ENCODE measurements around the gene SRI. TPM values are rescaled to one million over a fixed set of nuclear protein-coding genes. Genes with fewer than 3 reads are reported as not detected.
"Not testable (repeated sequence)": the region's sequence is repeated elsewhere in the genome, so short reads cannot be mapped to it uniquely, and the experiment has no call there.

Gene SRI
- polyA plus RNA-seq, 4 donors: 131 to 182 (median 139) TPM

DNA sequence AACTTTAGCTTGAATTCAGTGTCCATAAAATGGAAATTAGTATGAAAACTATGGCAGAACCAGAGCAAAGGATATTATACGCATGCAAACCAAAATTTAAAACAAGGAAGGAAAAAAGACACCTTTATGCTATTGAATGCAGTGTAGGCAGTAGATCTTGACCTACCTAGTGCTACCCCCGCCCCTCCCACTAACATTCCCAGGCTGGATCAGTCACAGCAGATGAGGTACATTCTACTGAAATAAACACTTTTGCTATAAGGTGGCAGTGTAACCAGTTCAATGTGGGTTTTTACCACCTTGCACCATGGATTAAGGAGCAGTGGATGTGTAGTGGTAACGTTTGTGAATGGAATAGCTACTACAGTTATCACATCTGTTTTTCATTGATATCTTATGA, 27.9 kb downstream of the SRI start:
- DNase-seq (ENCODE audit: low read depth in 4 of 4, low spot score in 2 of 4): no peak

DNA sequence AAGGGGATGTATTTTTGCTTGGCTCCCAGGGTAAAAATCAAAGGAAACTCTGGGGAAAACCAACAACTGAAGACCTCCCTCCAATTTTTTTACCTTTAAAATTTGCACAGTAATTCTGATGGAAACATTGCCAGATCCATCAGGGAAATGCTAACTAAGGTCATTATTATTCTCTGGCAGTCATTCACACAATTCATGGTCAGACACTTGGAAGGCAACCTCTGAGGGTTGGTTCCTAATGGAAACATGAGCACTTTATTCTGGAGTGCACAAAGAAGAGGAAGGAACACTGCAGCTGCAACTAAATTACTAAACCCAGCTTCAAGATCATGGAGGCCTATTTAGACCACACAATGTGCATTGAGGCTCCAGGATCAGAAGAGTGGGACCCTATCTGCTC, 34.2 kb downstream of the SRI start:
- no peak for DNase-seq (ENCODE audit: low read depth in 4 of 4, low spot score in 2 of 4)

DNA sequence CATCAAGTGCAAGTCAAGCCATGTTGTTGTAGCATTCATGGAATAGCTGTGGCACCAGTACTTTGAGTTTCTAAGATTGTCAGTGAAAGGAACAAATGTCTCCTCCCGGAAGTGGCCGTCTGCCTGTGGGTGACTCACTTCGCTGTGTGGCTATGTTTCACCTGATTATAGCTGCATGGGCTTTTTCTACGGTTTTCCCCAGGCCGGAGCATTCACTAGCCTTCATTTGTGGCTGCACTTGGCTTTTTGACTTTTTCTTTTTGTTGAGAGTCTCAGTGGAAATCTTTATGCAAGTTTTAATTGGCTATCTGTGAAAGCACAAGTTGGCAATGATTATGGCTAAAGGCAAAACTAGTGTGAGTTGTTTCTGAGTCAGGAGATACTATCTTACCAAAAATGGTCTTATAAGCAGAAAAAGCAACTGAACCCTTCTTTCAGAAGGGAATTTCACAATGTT, 35.0 kb downstream of the SRI start:
- DNase-seq (ENCODE audit: low read depth in 4 of 4, low spot score in 2 of 4): no peak

DNA sequence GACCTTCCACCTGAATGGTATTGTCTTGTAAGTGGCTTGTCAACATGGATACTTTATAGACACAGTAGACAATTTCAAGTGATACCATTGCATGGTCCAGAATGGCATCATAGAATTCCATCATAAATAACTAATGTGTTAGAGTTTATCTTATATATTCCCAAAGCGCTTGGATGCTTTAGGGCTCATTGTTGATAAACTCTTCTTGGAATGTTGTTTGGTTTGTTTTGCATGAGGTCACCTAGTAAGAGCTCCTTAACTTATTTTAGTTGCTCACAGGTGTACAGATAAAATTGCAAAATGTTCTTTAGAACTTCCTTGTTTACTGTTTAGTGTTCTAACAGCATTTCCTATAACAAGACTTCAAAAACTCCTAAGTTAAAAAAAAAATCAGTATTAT, 36.8 kb downstream of the SRI start:
- no peak for DNase-seq (ENCODE audit: low read depth in 4 of 4, low spot score in 2 of 4)

DNA sequence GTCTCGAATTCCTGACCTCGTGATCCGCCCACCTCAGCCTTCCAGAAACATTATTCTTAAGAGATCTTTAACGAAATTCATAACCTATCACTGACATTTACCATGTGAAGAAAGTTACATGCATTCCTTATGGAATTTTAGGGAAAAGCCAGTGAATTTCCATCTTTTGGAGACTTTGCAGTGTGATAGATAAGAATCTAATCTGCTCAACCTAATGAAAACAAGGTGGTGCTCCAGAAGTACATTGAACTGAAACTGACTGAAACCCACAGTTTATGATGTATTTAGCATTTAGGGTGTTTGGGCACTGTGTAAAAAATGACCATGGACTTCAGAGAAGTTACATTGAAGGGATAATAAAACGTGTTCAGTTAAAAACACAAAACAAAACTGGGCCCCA, 43.6 kb downstream of the SRI start:
- no peak for DNase-seq (ENCODE audit: low read depth in 4 of 4, low spot score in 2 of 4)

DNA sequence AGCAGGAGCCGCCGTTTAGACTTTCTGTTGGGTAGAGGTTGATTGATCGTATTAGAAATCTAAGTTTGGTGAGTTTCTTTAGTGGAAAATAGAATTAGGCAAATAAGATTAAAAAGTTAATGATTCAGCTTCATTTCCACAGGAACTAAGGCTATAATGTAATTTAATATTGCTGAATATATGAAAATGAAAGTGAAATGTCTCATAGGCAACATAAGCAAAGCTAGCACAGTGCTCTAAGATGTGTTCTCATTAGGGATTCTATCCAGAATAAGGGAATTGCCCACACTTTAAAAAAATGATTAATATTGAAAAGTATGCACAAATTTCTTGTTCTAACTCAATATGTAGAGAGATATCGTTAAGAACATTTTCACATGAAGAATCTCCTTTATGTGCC, 47.0 kb downstream of the SRI start:
- no peak for DNase-seq (ENCODE audit: low read depth in 4 of 4, low spot score in 2 of 4)

GRCh38 chr7:88169717-88170320, 50.0 kb downstream of the SRI start:
- peak in 2 of 4 donors; percentile 6 to 12 for DNase-seq (ENCODE audit: low read depth in 4 of 4, low spot score in 2 of 4)

DNA sequence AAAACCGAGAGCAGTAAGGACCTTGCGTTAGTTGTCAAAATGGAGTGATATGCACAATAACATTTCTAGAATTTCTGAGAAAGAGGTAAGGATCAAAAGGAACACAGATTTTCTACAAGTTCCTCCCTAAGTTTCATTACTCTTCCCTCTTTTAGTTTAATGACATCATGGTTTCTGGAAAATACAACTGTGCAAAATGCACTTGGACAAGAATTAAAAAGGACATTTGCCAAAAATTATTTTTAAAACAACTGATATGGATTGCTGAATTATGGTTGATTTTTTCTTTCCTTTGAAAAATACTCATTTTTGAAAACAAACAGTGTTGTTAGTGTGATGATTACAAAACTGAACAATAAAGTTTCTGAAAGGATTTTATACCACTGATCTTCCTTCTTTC, 52.1 kb downstream of the SRI start:
- DNase-seq (ENCODE audit: low read depth in 4 of 4, low spot score in 2 of 4): no peak

GRCh38 chr7:88167223-88167622, 52.6 kb downstream of the SRI start:
- DNase-seq (ENCODE audit: low read depth in 4 of 4, low spot score in 2 of 4): no peak

DNA sequence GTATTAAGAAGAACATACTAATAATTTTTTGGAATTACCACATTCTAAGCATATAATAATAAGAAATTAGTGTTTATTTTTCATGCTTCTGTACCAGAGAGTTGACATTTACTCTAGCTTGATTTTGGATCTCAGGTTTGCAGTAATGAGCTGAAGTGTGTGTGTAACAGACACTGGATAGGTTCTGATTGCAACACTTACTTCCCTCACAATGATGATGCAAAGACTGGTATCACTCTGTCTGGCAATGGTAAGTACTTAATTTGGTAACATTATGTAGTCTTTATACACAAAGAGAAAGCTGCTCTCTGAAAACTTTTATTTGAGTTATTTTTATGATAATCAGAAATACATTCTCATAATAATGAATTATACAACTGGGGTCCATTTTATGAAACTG, 54.1 kb downstream of the SRI start:
- no peak for DNase-seq (ENCODE audit: low read depth in 4 of 4, low spot score in 2 of 4)

DNA sequence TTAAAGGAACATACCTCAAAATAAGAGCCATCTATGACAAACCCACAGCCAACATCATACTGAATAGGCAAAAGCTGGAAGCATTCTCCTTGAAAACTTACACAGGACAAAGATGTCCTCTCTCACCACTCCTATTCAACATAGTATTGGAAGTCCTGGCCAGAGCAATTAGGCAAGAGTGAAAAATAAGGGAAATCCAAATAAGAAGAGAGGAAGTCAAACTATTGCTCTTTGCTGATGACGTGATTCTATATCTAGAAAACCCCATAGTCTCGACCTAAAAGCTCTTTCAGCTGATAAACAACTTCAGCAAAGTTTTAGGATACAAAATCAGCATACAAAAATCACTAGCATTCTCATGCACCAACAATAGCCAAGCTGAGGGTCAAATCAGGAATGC, 60.1 kb downstream of the SRI start:
- not testable (repeated sequence) for DNase-seq (ENCODE audit: low read depth in 4 of 4, low spot score in 2 of 4)

DNA sequence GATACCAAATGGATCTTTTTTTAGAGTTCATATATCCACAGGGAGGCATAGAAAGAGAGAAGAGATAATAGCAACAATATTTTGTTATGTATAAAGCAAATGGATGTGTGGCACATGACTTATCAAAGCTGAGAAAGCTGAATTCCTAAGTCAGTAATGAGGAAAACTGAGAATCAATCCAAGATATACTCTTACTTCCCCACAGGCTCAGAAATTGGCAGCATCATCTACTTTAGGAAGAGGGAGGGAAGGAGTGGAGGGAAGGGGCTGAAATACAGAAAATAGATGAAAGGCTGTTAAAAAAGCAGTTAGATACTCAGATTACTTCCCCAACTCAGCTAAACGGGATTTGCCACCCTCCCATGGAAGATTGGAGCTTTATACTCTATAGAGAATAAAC, 63.5 kb downstream of the SRI start:
- DNase-seq (ENCODE audit: low read depth in 4 of 4, low spot score in 2 of 4): no peak

DNA sequence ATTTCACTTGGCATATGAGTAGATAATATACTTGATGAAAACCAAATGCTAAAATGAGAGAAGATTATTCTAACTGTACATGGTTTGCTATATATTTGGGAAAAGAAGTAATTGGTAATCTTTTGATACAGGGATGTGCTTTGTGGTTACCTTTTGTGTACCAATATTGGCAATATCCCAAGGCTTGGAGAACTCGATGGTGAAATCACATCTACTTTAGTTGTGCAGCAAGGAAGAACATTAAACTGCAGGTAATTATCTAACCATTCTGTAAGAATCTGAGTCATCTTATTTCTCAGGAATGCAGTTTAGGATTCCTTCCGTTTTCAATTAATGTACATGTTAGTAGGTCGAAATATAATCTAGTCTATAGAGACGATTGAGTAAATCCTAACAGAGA, 64.1 kb downstream of the SRI start:
- no peak for DNase-seq (ENCODE audit: low read depth in 4 of 4, low spot score in 2 of 4)

Other genes with a start within 250 kb of the SRI start
- gene STEAP4, start 86.9 kb upstream of the SRI start, polyA plus RNA-seq (ENCODE audit: insufficient read length in 4 of 4): under 1 TPM; 0.05 to 0.38 (median 0.17) TPM

Data from left renal cortex interstitium (tissue), 4 donors.